NCI-H748 (cell line): ENCODE results near the gene OLA1.
"Not testable (repeated sequence)": the region's sequence is repeated elsewhere in the genome, so short reads cannot be mapped to it uniquely, and the experiment has no call there.

Experiments used
- DNase-seq: peaks from one replicate; lab custom pipeline; 2025; ENCODE audit not compliant: unreplicated experiment; lab: John Stamatoyannopoulos, UW

Gene OLA1

GRCh38 chr2:174248187-174248997, at the start of gene OLA1:
Gene OLA1, minus strand, starts transcription at chr2:174248532. Its CDS starts 1,717 bp downstream, at chr2:174246815.
- DNase-seq = peak; percentile 96

- no peak for DNase-seq
Measured at GRCh38 chr2:174292908-174293307, 44.6 kb upstream of the OLA1 start.

- no peak for DNase-seq
Measured at GRCh38 chr2:174286172-174286571, 37.8 kb upstream of the OLA1 start.

- no peak for DNase-seq
Measured at GRCh38 chr2:174282441-174282840, 34.1 kb upstream of the OLA1 start.

- DNase-seq = no peak
Measured at GRCh38 chr2:174281736-174282135, 33.4 kb upstream of the OLA1 start.

GRCh38 chr2:174280596-174280995, 32.3 kb upstream of the OLA1 start:
- no peak for DNase-seq

GRCh38 chr2:174270263-174270662, 21.9 kb upstream of the OLA1 start:
- not testable (repeated sequence) for DNase-seq

GRCh38 chr2:174266288-174266687, 18.0 kb upstream of the OLA1 start:
- DNase-seq = no peak

GRCh38 chr2:174263997-174264396, 15.7 kb upstream of the OLA1 start:
- no peak for DNase-seq

- DNase-seq = peak; percentile 7
Measured at GRCh38 chr2:174259981-174260380, 11.6 kb upstream of the OLA1 start.

- DNase-seq = no peak
Measured at GRCh38 chr2:174254267-174254666, 5.9 kb upstream of the OLA1 start.

GRCh38 chr2:174248998-174249592, 763 bp upstream of the OLA1 start:
- DNase-seq = no peak

GRCh38 chr2:174247474-174248186, 702 bp downstream of the OLA1 start:
- DNase-seq = peak; percentile 61

GRCh38 chr2:174246944-174247381, 1.4 kb downstream of the OLA1 start:
- DNase-seq = peak; percentile 18

GRCh38 chr2:174245628-174246027, 2.7 kb downstream of the OLA1 start:
- not testable (repeated sequence) for DNase-seq

GRCh38 chr2:174245065-174245464, 3.3 kb downstream of the OLA1 start:
- no peak for DNase-seq

- DNase-seq = no peak
Measured at GRCh38 chr2:174243812-174244211, 4.5 kb downstream of the OLA1 start.

GRCh38 chr2:174240097-174240496, 8.2 kb downstream of the OLA1 start:
- no peak for DNase-seq

GRCh38 chr2:174236429-174236828, 11.9 kb downstream of the OLA1 start:
- no peak for DNase-seq

- no peak for DNase-seq
Measured at GRCh38 chr2:174235680-174236079, 12.7 kb downstream of the OLA1 start.

GRCh38 chr2:174233771-174234275, 14.5 kb downstream of the OLA1 start:
- no peak for DNase-seq

GRCh38 chr2:174227748-174228147, 20.6 kb downstream of the OLA1 start:
- DNase-seq = no peak
